Neural progenitor cell (in vitro differentiated cells): ENCODE results near the gene SH2D3A.

Experiments
- EZH2phosphoT487 ChIP-seq: fragments of 200-600 bp; sonication (generic); IDR thresholded peaks from 2 replicates; pipeline ENCODE4 v1.6.1; 2017; ENCODE audit warnings: antibody characterized with exemption
- TF ChIP-seq, protein P1 (sequence below): fragments of 200-600 bp; sonication (generic); IDR thresholded peaks from 2 replicates; pipeline ENCODE4 v1.5.1; 2017; ENCODE audit warnings: antibody characterized with exemption, mild to moderate bottlenecking

DNA sequence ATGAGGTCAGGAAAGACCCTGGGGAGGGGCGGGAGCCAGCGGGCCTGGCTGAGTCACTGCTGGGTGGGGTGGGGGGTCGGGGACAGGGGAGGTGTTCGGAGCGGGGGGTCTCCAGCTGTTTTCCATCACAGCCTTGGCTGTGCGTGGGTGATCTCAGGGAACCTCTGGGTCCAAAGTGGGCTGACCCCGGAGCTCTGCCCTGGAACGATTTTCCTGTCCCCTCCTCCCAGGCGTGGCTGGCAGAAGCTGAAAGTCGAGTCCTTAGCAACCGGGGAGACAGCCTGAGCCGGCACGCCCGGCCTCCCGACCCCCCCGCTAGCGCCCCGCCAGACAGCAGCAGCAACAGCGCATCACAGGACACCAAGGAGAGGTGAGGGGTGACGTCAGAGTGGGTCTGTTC lies 17.2 kb downstream of the SH2D3A start:
- TF ChIP-seq EZH2phosphoT487: no peak
- TF ChIP-seq, protein P1, sequence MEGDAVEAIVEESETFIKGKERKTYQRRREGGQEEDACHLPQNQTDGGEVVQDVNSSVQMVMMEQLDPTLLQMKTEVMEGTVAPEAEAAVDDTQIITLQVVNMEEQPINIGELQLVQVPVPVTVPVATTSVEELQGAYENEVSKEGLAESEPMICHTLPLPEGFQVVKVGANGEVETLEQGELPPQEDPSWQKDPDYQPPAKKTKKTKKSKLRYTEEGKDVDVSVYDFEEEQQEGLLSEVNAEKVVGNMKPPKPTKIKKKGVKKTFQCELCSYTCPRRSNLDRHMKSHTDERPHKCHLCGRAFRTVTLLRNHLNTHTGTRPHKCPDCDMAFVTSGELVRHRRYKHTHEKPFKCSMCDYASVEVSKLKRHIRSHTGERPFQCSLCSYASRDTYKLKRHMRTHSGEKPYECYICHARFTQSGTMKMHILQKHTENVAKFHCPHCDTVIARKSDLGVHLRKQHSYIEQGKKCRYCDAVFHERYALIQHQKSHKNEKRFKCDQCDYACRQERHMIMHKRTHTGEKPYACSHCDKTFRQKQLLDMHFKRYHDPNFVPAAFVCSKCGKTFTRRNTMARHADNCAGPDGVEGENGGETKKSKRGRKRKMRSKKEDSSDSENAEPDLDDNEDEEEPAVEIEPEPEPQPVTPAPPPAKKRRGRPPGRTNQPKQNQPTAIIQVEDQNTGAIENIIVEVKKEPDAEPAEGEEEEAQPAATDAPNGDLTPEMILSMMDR: no peak
